Sigmoid colon (tissue), 7 donors: ENCODE data around the gene CRISPLD2. TPM values are rescaled to one million over a fixed set of nuclear protein-coding genes. Genes with fewer than 3 reads are reported as not detected.

Experiments
- DNase-seq: peaks from one replicate; pipeline ENCODE4 v3.0.0-alpha.2; 2019
- H3K27ac ChIP-seq, 4 donors: fragments of 200-600 bp; sonication (generic); one replicate each; pipeline ENCODE4 v1.5.1; 2016 to 2019; ENCODE audit warnings: mild to moderate bottlenecking in 1 of 4
- H3K27me3 ChIP-seq, 3 donors: fragments of 200-600 bp; sonication (generic); one replicate each; pipeline ENCODE4 v1.5.1; 2019; ENCODE audit warnings: mild to moderate bottlenecking in 1 of 3
- H3K36me3 ChIP-seq, 4 donors: fragments of 200-600 bp; sonication (generic); one replicate each; pipeline ENCODE4 v1.5.1; 2016 to 2019
- H3K4me1 ChIP-seq, 4 donors: fragments of 200-600 bp; sonication (generic); one replicate each; pipeline ENCODE4 v1.5.1; 2017 to 2019
- H3K4me3 ChIP-seq, 4 donors: fragments of 200-600 bp; sonication (generic); one replicate each; pipeline ENCODE4 v1.5.1; 2017 to 2019; ENCODE audit warnings: mild to moderate bottlenecking in 2 of 4, moderate library complexity in 1 of 4
- H3K9me3 ChIP-seq, 4 donors: fragments of 200-600 bp in 3 of 4; sonication (generic) in 3 of 4; one replicate each; pipeline versions ENCODE4 v1.5.1 to v1.6.1; 2013 to 2019
- EP300 ChIP-seq, 4 donors: sonication (generic); formaldehyde crosslinking; IDR thresholded peaks; one replicate each; pipeline ENCODE4 v1.6.1; 2017; ENCODE audit warnings: antibody characterized with exemption in 4 of 4
- POLR2A ChIP-seq, 2 donors: fragments of 450-650 bp; IDR thresholded peaks; one replicate each; pipeline ENCODE4 v1.6.1; 2016; ENCODE audit warnings: antibody characterized with exemption in 2 of 2, mild to moderate bottlenecking in 2 of 2, moderate library complexity in 2 of 2
- POLR2AphosphoS5 ChIP-seq, 4 donors: sonication (generic); formaldehyde crosslinking; IDR thresholded peaks; one replicate each; pipeline ENCODE4 v1.6.1; 2017; ENCODE audit warnings: antibody characterized with exemption in 4 of 4
- WGBS, 2 donors: extraction: QIAGEN DNeasy Blood & Tissue Kit; methylation state at CpG; one replicate each; pipeline ENCODE4 v1.1.7; 2013; 5-methylcytosine and 5-hydroxymethylcytosine counted together
- intact Hi-C: fragments of 100-400 bp; cut with DNase I; formaldehyde crosslinking; loops from one replicate; pipeline ENCODE4 v1.15.1; 2023
- polyA plus RNA-seq, 3 donors: library from polyadenylated mRNA; stranded (reverse); fragments of 200-250 nt; gene quantifications; one replicate each; pipeline ENCODE4 v1.2.3, GENCODE V29; 2013
- total RNA-seq, 4 donors: library from RNA; depleted of rRNA; stranded (reverse); fragments of >200 nt; gene quantifications; one replicate each; pipeline ENCODE4 v1.1.0, GENCODE V29; 2016
- TF ChIP-seq, protein P1 (sequence below), 4 experiments: fragments of 450-650 bp in 3 of 4; fragments of 200-600 bp in 1 of 4; IDR thresholded peaks; one replicate each; pipeline ENCODE4 v1.5.1; 2016 to 2019; ENCODE audit warnings: antibody characterized with exemption in 4 of 4, mild to moderate bottlenecking in 3 of 4, moderate library complexity in 2 of 4
- donor health status: healthy with polysubstance abuse.
- donor health status: Bipolar disorder and iron deficiency.
- donor health status: healthy.

The CRISPLD2 gene
- total and polyA plus RNA-seq, 7 donors: 3.0 to 545 (median 140) TPM

- peak; percentile 71 for DNase-seq
- no peaks in the 10 kb centered on the region for H3K36me3 ChIP-seq
- intact Hi-C loops: loop anchor here (1.0 kb wide), 1 partner anchor 46 kb away; no protein-coding TSS in a partner anchor
- no peak for TF ChIP-seq POLR2A (IDR thresholded peaks at IDR 0.05)
- TF ChIP-seq, protein P1, sequence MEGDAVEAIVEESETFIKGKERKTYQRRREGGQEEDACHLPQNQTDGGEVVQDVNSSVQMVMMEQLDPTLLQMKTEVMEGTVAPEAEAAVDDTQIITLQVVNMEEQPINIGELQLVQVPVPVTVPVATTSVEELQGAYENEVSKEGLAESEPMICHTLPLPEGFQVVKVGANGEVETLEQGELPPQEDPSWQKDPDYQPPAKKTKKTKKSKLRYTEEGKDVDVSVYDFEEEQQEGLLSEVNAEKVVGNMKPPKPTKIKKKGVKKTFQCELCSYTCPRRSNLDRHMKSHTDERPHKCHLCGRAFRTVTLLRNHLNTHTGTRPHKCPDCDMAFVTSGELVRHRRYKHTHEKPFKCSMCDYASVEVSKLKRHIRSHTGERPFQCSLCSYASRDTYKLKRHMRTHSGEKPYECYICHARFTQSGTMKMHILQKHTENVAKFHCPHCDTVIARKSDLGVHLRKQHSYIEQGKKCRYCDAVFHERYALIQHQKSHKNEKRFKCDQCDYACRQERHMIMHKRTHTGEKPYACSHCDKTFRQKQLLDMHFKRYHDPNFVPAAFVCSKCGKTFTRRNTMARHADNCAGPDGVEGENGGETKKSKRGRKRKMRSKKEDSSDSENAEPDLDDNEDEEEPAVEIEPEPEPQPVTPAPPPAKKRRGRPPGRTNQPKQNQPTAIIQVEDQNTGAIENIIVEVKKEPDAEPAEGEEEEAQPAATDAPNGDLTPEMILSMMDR (IDR thresholded peaks at IDR 0.05): no peak
- TF ChIP-seq EP300 (IDR thresholded peaks at IDR 0.05): no peak
- no peak for TF ChIP-seq POLR2AphosphoS5 (IDR thresholded peaks at IDR 0.05)
- H3K4me1 ChIP-seq: peaks cover 2 to 50% (median 38%) of the 10 kb centered on the region in 4 donors
- WGBS, 2 donors: 62 to 67% methylated on average over 23 of the region's 23 CpGs
- H3K4me3 ChIP-seq: no peak overlapping the region
- H3K9me3 ChIP-seq: no peaks in the 10 kb centered on the region
- H3K27me3 ChIP-seq: no peaks in the 10 kb centered on the region
- H3K27ac ChIP-seq: peak overlapping the region in 3 of 4 donors; percentile 3 to 78 (median 48)
These were observed 104.7 kb downstream of the CRISPLD2 start for GRCh38 chr16:84924331-84925091.

DNA sequence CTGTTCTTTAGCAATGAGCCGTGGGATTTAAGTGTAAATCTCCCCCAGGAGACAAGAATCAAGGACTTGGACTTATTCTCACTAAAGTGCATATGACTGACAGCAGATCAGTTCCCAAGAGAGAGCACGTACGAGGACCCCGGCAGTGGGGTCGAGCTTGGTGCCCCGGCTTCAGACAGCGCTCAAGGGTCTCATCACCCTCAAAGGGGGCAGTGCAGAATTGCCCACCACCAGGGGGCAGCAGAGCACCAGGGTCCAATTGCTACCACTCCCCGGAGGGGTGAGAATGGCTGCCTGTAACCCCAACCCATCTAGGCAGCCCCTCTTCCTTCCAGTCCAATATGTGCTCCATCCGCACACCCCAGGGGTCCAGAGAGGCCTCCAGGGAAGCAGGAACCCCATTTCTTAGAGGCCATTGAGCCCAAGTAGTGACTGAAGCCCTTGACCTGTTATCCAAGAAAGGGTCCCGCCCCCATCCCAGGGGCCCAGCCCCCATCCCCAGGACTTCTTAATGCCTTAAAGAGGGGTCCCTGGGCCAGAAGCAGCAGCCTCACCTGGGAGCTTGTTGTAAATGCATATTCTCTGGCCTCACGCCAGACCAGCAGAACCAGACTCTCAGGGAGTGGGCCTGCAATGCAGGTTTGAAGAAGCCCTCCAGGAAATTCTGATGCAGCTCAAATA lies 105.4 kb downstream of the CRISPLD2 start:
- no peak overlapping the region for H3K4me3 ChIP-seq
- peak overlapping the region in 1 of 4 donors; percentile 3 for H3K27ac ChIP-seq
- peaks cover 2 to 45% (median 33%) of the 10 kb centered on the region in 4 donors for H3K4me1 ChIP-seq
- peak; percentile 68 for DNase-seq
- H3K9me3 ChIP-seq: no peaks in the 10 kb centered on the region
- H3K27me3 ChIP-seq: no peaks in the 10 kb centered on the region
- WGBS, 2 donors: 49 to 72% methylated on average over 11 of the region's 11 CpGs
- TF ChIP-seq, protein P1 (IDR thresholded peaks at IDR 0.05): peak; percentile 73 to 85 (median 82)
- no peak for TF ChIP-seq EP300 (IDR thresholded peaks at IDR 0.05)
- H3K36me3 ChIP-seq: no peaks in the 10 kb centered on the region
- intact Hi-C loops: no loop called here

GRCh38 chr16:84925773-84926372 lies 106.1 kb downstream of the CRISPLD2 start:
- no peak overlapping the region for H3K27ac ChIP-seq
- TF ChIP-seq EP300 (IDR thresholded peaks at IDR 0.05): no peak
- TF ChIP-seq POLR2AphosphoS5 (IDR thresholded peaks at IDR 0.05): no peak
- no peak for TF ChIP-seq POLR2A (IDR thresholded peaks at IDR 0.05)
- TF ChIP-seq, protein P1 (IDR thresholded peaks at IDR 0.05): no peak
- H3K36me3 ChIP-seq: no peaks in the 10 kb centered on the region
- H3K9me3 ChIP-seq: no peaks in the 10 kb centered on the region
- peaks cover 2 to 45% (median 33%) of the 10 kb centered on the region in 4 donors for H3K4me1 ChIP-seq
- WGBS, 2 donors: 89 to 91% methylated on average over 19 of the region's 19 CpGs
- intact Hi-C loops: no loop called here
- no peaks in the 10 kb centered on the region for H3K27me3 ChIP-seq
- H3K4me3 ChIP-seq: no peak overlapping the region
- DNase-seq: peak; percentile 66

- Histone ChIP-seq H3K9me3 (no peaks in the 10 kb centered on the region), H3K4me1 (peaks cover 2 to 45% (median 33%) of the 10 kb centered on the region in 4 donors), H3K27ac (no peak overlapping the region), H3K27me3 (no peaks in the 10 kb centered on the region), H3K36me3 (no peaks in the 10 kb centered on the region), H3K4me3 (no peak overlapping the region)
- no peak for DNase-seq
- WGBS, 2 donors: 44 to 50% methylated on average over 7 of the region's 7 CpGs
- TF ChIP-seq POLR2AphosphoS5 (IDR thresholded peaks at IDR 0.05) (no peak), POLR2A (IDR thresholded peaks at IDR 0.05) (no peak), EP300 (IDR thresholded peaks at IDR 0.05) (no peak)
- TF ChIP-seq, protein P1 (IDR thresholded peaks at IDR 0.05): no peak
- intact Hi-C loops: no loop called here
These were observed 106.7 kb downstream of the CRISPLD2 start for GRCh38 chr16:84926462-84926861.
